GM18511 (cell line): ENCODE results near the gene GNPDA1.

Experiments used
- ATAC-seq: cut with Tn5 transposase; IDR thresholded peaks from one replicate; pipeline ENCODE4 v1.9.1; 2021; ENCODE audit warnings: mild to moderate bottlenecking, moderate library complexity; ENCODE audit not compliant: unreplicated experiment

GNPDA1 gene

GRCh38 chr5:142024771-142025304 lies 12.0 kb upstream of the GNPDA1 start:
- ATAC-seq, result peak; percentile 100

DNA sequence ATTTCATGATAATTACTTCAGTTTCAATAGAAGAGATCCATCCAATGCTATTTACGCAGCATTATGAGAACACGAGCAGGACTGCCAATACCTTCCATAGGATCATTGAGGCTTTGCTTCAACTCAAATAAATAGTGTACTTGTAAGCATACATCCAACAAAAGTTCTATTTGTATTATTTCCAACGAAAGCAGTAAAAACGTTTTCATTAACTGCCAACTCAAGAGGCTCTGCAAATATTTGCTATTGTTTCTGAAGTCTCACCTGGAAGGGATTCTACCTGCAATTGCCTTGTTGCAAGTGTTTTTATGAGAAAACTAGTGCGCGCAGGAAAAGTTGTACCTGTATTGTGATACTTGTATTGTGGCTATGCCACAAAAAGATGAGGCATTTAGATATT lies 11.0 kb upstream of the GNPDA1 start:
- ATAC-seq, result no peak

- ATAC-seq, result no peak
Measured at GRCh38 chr5:142020122-142020659, 7.4 kb upstream of the GNPDA1 start.

- ATAC-seq, result peak; percentile 47
Measured at GRCh38 chr5:142017832-142018427, 5.1 kb upstream of the GNPDA1 start.

- peak; percentile 41 for ATAC-seq
Measured at GRCh38 chr5:142016556-142016955, 3.7 kb upstream of the GNPDA1 start.

- peak; percentile 35 for ATAC-seq
Measured at GRCh38 chr5:142015781-142016533, 3.1 kb upstream of the GNPDA1 start.

DNA sequence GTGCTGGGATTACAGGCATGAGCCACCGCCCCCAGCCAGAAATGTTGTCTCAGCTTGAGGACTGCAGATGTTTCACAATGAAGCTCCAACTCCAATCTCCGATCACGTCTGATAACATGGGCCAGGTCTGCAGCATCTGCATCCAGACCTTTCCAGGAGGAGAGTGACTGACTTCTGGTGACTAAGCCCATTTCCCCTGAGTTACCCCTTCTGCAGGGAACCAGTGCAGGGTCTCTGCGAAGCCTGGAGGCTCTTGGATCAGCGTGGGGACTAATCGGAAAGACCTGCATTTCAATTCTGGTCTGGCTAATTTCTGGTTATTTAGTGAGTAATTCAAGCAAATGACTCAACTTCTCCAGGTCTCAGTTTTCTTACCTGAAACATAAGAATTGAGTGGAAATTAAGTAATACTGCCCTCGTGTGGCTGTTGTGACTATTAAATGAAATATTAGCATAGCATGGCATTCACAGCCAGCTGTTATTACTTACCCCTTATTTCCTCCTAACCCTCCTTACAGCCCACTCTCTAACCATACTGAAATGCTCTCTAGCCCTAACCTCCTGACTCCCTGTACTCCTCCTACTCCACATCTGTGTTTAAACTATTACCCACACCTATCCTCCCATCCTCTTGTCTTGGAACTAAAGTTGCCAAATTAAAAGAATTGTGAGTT lies 2.2 kb upstream of the GNPDA1 start:
- peak; percentile 37 for ATAC-seq

DNA sequence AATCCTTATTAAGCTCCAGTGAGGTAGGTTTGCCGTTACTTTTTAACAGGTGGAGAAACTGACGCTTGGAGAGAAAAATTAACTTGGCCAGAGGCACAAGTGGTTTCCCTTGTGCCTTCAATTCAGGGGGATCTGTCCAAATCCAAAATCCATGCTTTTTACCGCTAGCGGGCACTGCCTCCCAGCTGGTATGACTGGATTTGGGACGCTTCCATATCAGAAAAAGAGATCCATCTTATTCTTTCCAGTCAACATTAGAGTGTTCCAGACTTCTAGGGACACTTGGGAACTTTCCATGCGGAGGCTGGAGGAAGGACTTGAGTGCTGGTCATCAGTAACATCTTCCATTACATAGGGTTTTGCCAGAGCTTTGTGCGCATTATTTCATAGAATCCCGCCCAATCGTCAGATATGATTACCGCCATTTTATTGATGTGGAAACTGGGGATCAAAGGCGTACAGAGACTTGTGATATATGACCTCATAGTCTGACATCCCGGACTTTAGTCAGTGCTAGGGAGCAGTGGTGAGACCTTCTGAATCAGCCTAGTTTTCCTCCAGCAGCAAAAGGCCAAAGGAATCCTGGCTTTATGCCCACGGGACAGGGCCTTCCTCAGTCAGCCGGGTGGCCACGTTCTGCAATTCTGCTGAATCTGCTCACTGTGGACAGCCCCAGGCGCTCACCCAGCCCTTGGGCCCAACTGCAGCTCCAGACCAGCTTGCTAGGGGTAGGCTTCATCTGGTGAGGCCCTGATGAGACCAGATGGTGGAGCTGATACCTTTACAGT lies 1.1 kb upstream of the GNPDA1 start:
- ATAC-seq, result no peak

GRCh38 chr5:142012186-142012785 lies 541 bp downstream of the GNPDA1 start:
- no peak for ATAC-seq

GRCh38 chr5:142011572-142012185 lies 1.1 kb downstream of the GNPDA1 start:
- no peak for ATAC-seq

- no peak for ATAC-seq
Measured at GRCh38 chr5:142009886-142010285, 2.9 kb downstream of the GNPDA1 start.

GRCh38 chr5:142008813-142009212 lies 4.0 kb downstream of the GNPDA1 start:
- ATAC-seq, result no peak

- peak; percentile 22 for ATAC-seq
Measured at GRCh38 chr5:142007237-142007544, 5.6 kb downstream of the GNPDA1 start.

GRCh38 chr5:142006363-142007236 lies 6.2 kb downstream of the GNPDA1 start:
- peak; percentile 50 for ATAC-seq

GRCh38 chr5:142003266-142003800 lies 9.5 kb downstream of the GNPDA1 start:
- no peak for ATAC-seq

- no peak for ATAC-seq
Measured at GRCh38 chr5:142000704-142001484, 11.9 kb downstream of the GNPDA1 start.

DNA sequence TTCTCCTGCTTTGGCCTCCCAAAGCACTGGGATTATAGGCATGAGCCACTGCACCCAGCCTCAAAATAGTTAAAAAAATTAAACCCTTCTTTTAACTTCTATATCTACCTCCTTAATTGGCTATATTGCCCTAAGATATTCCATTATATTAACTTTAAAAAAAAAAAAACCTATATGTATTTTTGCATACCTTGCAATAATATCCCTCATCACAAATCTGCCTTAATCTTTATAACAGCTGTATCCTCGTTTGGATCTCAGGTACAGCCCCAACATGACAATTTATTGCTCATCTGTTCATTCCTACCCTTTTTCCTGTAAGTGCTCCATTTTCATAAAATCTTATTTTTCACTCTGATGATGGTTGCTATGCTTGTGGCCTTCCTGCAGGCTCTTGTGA lies 12.7 kb downstream of the GNPDA1 start:
- ATAC-seq, result no peak

- ATAC-seq, result no peak
Measured at GRCh38 chr5:141997358-141997960, 15.4 kb downstream of the GNPDA1 start.
